Stimulated activated CD4-positive, alpha-beta T cell treated with anti-CD3 and anti-CD28 coated beads, Interleukin-2, amount 100 ng/mL, for 48 hours (primary cell): ENCODE data around the gene LTA4H.
"Not testable (repeated sequence)": the region's sequence is repeated elsewhere in the genome, so short reads cannot be mapped to it uniquely, and the experiment has no call there.

Source experiments
- DNase-seq, 2 donors: peaks; one replicate each; pipeline ENCODE4 v3.0.0-alpha.2; 2020

Gene LTA4H

DNA sequence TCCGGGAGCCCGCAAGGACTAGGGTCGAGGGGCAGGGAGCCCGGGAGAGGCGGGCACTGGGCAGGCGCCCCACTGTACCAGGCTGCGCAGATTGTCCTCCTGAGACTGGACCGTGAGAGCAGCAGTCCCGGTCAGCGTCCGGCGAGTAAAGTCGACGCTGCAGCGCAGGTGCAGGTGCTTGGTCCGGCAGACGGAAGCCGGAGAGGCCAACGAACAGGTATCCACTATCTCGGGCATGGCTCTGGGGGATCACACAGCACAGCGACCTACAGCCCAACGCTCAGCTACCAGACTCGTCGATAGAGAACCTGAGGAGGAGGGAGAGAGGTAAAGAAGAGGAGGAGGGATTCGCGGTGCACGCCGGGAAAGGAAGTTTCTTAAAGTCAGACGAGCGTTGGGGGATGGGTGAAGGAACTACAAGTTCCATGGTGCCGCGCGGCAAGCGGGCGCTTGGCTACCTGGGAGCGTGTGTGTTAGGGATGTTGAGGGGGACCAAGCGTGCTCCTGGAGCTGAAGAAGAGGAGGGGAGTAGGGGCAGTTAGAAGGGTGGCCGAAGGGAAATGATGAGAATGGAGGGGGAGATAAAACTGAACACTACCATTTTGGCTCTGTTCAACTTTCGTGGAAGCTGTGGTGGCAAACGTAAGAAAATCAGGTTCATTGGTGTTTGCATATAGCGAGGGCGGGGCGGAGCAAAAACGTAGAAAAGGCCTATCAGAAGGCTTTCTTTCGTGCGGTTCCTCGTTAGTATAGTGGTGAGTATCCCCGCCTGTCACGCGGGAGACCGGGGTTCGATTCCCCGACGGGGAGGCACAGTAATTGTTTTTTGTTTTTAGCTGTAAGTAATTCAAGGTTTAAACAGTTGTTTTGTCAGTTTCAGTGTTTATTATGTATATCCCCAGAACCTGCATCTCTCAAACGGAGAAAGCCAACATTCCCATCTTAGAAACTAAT, at the start of gene LTA4H:
Gene LTA4H, minus strand, starts transcription at position 305 of the 954 bp plus-strand sequence. Its CDS starts 68 bp downstream, at position 237.
- DNase-seq: peak; percentile 94 to 95

DNA sequence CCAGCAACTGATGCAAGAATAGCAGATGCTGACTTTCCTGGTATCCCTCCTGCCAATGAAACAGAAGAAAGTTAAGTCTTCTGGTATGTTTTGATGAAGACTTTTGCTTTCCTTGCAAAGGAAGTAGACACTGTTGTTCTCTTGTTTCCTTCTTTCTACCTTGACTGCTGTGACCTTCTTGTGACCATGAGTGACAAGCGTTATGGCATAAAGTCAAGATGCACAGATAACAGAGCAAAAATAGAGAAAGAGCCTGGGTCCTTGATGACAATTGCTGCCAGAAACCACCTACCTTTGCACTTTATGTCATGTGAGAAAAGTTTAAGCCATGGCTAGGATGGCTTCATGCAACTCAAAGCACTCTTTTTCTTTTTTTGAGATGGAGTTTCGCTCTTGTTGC, 49.2 kb upstream of the LTA4H start:
- no peak for DNase-seq

DNA sequence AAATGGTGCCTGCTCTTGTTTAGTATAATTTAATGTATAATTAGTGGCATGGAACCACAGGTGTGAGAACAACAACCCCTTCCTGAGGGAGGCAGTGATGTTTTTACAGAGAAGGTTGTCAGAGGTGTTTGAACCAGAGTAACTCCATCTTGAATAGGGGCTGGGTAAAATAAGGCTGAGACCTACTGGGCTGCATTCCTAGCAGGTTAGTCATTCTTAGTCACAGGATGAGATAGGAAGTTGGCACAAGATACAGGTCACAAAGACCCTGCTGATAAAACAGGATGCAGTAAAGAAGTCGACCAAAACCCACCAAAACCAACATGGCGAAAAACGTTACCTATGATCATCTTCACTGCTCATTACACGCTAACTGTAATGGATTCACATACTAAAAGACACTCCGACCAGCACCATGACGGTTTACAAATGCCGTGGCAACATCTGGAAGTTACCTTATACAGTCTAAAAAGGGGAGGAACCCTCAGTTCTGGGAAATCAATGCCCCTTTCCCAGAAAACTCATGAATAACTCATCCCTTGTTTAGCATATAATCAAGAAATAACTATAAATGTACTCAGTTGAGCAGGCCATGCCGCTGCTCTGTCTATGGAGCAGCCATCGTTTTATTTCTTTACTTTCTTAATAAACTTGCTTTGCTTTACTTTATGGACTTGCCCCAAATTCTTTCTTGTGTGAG, 47.8 kb upstream of the LTA4H start:
- DNase-seq: no peak

DNA sequence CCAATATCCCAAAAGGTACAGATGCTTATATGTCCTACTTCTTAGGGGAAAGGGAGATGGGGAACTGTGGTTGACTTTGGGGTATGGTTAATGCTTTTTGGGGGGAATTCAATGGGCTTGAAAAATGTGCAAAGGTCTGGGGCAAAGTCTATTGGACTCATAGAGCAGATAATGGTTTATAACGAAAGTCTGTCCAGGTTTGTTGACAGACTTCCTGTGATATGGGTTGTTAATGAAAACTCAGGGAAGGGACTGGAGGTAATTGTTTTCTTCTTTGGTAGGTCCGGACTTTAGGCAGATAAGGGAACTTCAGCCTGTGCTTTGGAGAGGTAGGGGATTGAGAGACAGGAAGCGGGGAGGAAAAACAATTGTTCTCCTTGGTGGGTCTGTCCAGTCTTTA, 46.2 kb upstream of the LTA4H start:
- no peak for DNase-seq

DNA sequence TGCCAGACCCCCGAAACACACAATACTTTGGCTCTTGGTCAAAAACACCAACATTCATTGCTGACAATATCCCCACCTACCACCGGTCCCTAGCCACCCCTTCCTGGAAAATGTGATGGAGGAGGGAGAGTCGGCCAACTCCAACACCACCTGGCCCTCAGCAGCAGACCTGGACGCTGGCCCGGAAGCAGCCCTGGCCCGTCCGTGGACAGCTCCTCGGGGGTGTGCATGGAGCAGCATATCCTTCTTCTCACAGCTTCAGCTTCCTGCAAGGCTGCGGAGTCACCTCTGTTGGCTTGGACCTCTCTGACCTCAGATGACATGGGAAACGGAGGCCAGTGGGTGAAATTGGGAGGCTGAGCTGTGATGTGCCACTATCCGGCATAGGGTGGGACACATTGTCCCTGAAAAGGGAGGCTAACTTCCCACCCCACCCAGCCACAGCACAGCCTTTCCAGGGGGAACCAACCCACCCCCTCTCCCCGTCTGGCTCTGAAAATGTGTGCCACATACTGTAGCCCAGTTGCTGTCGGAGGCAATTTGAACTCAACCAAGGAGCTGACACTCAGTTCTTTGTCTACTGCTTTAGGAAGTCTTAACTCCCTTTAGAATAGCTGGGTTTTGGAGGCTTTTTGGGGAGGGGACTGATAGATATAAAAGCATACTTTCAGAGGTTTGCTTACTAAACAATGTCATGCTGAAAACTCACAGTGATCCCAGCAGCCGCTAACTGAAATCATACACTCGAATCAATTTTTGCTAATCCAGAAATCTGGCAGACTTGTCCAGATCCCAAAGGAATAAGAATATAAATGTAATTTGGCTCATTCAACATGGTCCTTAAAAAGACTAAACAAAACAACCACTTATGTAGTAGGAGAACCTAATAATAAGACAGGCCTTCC, 43.1 kb upstream of the LTA4H start:
- no peak for DNase-seq

DNA sequence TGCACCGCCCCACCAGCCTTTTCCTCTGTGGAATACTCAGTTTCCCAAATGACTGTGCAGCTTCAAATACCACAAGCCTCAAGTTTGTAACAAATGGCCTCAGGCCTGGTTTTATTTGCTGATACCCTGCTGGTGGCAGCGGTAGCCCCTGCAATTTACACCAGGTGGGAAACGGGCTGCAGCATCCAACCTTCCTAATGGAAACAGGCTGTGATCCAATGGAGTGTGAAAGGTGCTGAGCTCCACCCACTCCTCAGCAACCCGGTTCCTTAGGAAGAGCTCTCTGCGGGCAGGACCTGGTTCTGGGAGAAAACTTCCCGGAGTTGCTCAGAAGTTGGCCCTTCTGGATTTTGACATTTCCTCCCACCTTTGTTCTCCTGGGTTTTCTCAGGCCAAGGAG, 41.7 kb upstream of the LTA4H start:
- DNase-seq: no peak

DNA sequence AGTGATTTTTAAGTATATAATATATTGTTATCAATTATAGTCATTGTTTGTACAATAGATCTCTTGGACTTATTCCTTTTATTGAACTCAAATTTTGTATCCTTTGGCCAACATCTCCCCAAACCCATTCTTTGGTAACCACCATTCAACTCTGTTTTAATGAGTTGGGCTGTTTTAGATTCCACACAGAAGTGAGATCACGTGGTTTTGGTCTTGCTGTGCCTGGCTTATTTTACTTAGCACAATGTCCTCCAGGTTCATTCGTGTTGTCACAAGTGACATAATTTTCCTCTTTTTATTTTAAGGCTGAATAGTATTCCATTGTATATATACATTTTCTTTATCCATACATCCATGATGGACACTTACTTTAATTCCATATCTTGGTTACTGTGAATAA, 40.2 kb upstream of the LTA4H start:
- DNase-seq: no peak

DNA sequence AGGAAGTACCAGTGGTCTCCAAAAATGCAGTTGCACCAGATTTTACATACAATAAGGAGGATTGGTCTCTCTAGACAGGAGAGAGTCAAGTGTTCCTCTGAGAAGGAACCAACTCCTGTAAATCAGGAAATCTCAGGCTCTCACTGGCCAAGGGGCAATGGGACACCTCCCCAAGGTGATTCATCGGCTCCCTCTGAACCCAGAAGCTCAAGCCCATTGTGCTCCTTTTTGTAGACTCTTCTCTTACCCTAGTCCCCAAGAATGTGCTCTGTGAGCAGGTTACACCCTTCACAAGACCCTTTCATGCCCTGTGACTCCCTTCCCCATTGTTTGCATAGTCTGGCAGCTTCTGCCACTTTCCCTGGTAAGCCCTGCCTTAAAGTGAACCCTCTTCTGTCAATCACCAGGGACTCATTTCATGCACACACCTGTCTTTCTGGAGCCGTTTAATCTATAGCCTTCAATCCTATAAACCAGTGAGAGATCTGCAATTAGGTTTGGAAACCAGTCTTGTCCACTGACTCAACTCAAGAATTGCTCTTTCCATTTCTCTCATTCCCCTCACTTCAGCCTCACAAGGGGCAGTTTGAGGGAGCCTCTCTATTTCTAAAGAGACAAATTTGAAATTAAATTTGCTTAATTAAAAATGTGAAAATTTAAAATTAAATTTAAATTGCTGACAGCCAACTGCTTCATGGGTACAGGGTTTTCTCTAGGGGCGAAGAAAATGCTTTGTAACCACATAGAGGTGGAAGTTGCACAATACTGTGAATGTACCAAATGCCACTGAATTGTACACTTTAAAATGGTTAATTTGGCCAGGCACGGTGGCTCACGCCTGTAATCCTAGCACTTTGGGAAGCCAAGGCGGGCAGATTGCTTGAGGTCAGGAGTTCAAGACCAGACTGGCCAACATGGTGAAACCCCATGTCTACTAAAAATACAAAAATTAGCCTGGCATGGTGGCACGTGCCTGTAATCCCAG, 38.3 kb upstream of the LTA4H start:
- DNase-seq: no peak

DNA sequence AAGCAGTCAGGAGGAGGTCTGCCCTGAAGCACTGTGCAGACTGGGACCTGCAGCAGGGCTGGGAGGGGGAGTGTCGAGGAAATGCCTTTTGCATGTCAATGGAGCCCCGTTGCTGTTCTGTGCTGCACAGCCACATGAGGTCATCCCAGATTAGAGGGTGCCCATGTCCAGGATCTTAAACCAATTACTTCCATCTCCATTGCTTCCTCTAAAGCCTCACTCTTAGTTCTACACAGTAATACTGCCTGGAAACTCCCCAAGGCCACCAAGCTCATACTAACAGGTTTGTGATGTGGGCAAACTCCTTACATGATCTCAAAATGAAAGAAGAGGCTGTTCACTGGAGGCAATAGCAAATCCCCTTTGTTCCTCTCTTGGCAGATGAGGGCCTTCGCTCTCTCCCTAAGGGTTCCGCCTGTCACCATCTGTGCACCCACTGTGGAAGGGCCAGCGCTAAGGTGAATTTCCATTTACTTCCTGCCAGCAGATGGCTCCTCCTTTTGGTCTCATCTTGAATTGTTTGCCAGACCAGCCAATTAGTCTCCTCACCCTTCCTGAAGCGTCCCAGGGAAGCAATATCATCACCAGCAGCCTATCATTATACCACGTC, 35.4 kb upstream of the LTA4H start:
- DNase-seq: no peak

DNA sequence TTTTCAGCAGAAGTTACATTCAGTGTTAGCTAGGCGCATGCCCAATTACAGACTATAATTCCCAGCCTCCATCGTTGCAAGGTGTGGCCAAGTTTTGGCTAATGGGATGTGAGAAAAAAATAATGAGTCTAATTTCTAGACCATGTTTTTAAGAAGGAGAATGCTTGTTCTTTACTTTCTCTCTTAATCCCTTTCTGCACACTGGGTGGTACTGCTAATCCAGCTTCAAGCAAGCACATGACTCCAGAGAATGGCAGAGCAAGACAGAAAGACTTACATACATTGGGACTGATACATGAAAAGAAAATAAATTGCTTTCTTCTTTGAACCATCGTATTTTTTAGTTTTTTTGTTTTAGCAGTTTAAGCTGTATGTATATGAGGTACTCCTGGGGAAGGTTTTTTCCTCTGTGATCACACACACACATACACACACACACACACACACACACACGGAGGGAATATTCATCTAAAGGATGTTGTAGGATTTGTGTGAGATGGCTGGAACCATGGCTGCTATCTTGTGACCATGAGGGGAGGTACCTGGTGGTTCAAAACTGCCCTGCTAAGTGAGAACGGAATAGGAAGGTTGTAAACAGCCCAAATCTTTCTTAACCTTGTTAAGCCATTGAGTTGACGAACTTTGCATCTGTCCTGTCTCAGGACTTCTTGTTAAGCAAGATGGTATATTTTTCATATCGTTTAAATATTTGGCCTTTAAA, 34.3 kb upstream of the LTA4H start:
- no peak for DNase-seq

DNA sequence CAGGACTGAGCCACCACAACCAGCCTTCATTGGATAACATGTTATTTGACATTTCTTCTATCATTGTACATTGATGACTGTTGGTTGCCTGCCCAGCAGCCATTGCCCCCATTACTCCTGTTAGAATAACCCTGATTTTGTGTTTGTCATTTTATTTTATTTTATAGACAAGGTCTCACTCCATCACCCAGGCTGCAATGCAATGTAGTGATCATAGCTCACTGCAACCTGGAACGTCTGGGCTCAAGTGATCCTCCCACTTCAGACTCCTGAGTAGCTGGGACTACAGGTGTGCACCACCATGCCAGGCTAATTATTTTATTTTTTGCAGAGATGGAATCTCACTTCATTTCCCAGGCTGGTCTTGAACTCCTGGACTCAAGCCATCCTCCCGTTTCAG, 33.2 kb upstream of the LTA4H start:
- no peak for DNase-seq

DNA sequence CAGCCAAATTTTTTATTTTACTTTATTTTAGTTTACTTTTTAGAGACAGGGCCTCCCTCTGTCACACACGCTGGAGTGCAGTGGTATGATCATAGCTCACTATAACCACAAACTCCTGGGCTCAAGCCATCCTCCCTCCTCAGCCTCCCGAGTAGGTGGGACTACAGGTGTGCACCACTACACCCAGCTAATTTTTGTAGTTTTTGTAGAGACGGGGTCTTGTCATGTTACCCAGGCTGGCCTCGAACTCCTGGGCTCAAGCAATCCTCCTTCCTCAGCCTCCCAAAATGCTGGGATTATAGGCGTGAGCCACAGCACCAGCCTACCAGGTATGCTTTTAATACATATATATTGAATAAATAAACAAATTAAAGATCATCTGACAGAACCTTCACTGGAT, 32.7 kb upstream of the LTA4H start:
- no peak for DNase-seq

DNA sequence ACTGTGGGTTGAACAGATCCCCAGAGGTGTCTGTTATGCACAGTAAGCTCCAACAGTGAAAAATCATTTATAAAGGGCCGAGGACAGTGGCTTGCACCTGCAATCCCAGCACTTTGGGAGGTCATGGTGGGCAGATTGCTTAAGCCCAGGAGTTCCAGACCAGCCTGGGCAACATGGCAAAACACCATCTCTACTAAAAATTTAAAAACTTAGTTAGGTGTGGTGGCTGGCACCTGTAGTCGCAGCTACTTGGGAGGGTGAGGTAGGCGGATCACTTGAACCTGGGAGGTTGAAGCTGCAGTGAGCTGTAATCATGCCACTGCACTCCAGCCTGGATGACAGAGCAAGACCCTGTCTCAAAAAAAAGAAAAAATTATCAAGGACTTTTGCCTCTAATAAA, 30.4 kb upstream of the LTA4H start:
- DNase-seq: not testable (repeated sequence)

DNA sequence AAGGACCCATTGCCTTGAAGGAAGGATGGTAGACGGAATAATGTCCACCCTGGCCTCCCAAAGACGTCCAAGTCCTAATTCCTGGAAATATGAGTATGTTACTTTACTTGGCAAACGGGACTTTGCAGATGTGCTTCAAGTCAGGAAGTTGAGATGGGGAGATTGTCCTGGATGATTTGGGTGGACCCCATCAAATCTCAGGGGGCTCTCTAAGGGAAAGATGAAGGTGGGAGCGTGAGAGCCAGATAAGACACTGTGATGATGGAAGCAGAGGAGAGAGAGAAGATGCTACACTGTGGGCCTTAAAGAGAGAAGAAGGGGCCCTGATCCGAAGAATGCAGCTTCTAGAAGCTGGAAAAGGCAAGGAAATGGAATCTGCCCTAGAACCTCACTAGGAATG, 29.6 kb upstream of the LTA4H start:
- no peak for DNase-seq

DNA sequence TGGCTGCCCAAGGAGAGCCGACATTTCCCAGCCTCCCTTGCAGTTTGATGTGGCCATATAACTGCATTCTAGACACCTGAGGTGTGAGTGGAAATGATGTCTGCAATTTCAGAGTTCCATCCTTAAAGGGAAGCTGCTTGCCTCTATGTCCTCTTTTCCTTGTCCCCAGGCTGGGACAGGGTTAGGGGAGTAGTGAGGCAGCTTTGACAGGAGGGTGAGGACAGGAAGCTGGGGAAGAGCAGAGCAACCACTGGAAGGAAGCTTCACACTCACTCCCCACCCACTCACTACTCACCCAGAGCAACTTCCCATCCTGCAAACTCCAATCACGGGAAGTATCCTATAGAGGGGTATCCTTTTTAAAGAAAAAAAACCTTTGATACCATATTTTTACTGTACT, 28.9 kb upstream of the LTA4H start:
- no peak for DNase-seq

DNA sequence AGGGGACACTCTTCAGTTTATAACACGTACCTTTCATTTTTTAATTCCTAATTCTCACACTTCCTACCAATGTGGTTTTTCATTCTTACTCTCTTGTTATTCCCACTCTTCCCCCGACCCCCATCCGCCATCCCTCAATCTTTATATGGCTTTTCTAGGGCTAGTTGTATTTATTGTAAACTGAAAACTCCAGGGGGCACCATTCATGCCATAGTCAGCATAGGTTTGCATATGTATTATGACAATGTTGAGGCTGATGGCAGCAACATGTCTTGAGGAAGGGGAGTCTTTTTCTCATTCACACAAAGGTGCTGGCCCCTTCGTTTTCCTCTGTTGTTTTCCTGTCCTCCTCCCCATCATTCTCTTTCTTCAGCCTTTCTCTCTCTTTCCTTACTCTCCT, 27.7 kb upstream of the LTA4H start:
- no peak for DNase-seq

DNA sequence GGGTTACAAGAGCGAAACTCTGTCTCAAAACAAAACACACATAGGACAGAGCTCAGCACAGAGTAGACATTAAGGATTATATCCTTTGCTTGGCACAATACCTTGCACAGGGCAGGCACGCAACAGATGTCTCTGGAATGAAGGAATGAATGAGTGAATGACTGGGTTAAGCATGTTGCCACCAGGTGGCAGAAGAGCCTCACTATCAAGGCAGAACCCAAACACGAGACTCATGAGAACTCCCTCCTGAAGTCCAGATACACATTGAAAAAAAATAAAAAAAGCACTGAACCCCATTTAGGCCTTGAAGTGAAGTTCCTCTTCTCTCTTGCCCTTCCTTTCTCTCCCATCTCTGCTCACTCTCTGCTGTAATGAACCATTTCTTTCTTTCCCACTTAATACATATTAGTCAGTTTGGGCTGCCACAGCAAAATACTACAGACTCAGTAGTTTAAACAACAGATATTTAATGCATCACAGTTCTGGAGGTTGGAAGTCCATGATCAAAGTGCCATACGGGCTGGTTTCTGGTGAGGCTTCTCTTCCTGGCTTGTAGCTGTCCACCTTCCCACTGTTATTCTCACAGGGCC, 26.6 kb upstream of the LTA4H start:
- DNase-seq: peak; percentile 71 to 74

DNA sequence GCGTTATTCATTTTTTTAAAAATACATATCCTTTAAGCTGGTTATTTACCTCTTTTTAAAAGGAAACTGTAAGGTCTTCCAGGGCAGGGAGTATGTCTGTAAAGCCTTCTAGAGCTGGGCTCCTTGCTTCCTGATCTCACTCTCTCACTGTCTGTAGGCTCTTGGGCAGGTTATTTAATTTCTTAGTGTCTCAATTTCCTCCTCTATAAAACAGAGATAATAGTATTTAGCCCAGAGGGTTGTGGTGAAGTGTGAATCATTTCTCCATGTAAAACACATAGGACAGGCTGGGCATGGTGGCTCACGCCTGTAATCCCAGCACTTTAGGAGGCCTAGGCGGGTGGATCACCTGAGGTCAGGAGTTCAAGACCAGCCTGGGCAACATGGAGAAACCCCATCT, 25.9 kb upstream of the LTA4H start:
- DNase-seq: no peak

DNA sequence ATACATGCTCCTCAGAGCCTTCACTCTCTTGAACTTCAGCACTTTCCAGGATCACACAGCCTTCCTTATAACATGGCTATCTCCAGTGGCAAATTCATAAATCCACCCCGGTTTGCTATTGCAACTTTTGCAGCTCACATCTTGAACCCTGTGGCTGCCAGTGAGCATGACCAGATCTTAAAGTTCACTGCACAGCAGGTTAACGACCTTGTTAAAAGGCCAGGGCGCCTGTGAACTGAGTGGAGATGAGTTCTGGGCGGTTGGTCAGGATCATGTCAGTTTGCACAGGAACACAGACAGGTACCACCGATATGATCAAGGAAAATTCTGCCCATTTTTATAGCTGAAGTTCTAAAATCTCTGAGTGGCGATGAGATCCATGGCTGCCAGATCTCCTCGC, 24.7 kb upstream of the LTA4H start:
- no peak for DNase-seq

DNA sequence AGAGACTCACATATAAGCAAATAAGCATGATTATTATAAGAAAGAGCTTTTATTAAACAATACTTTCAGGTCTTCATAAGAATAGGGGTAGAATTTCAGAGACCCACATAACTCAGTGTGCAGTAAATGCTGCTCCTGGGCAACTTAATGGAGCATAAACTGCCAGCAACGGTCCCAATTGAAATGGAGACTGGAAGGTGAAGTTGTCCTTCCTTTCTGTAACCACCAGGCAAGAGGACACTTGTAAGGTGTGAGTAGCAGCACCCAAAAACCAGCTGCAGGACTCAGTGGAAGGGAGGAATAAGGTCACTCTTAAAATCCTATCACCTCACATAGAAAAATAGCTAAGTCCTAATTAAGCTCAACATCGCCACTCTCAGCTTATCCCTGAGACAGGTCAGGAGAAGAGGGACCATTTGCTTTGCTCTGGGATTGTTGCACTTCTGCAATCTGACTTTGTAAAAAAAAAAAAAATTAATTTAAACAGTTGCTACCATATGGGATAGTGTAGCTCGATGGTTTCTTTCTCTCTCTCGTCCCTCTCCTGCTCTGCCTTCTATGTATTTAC, 22.7 kb upstream of the LTA4H start:
- DNase-seq: no peak
